Vagina (tissue), 1 donor: ENCODE measurements around the gene CNTNAP4. TPM values are rescaled to one million over a fixed set of nuclear protein-coding genes. Genes with fewer than 3 reads are reported as not detected.

Experiments used
- small RNA-seq: library from RNA; depleted of rRNA; stranded (forward); fragments of <200 nt; gene quantifications from one replicate; pipeline ENCODE3, GENCODE V24; 2016
- total RNA-seq: library from RNA; depleted of rRNA; stranded (reverse); fragments of >200 nt; gene quantifications from one replicate; pipeline ENCODE4 v1.2.3, GENCODE V29; 2016

The CNTNAP4 gene
- total RNA-seq, 1 donor from 2014 or later = 1.7 TPM

Small RNA genes lying within 50 kb of the gene (small RNA-seq; reads per million reads assigned to genes)
- gene RF00133 (not detected), gene RN7SKP233 (not detected)
